Measurements from ENCODE around the gene PIP5K1B.
"Not testable (repeated sequence)": the region's sequence is repeated elsewhere in the genome, so short reads cannot be mapped to it uniquely, and the experiment has no call there.

Gene PIP5K1B, protein sequence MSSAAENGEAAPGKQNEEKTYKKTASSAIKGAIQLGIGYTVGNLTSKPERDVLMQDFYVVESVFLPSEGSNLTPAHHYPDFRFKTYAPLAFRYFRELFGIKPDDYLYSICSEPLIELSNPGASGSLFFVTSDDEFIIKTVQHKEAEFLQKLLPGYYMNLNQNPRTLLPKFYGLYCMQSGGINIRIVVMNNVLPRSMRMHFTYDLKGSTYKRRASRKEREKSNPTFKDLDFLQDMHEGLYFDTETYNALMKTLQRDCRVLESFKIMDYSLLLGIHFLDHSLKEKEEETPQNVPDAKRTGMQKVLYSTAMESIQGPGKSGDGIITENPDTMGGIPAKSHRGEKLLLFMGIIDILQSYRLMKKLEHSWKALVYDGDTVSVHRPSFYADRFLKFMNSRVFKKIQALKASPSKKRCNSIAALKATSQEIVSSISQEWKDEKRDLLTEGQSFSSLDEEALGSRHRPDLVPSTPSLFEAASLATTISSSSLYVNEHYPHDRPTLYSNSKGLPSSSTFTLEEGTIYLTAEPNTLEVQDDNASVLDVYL

DNA sequence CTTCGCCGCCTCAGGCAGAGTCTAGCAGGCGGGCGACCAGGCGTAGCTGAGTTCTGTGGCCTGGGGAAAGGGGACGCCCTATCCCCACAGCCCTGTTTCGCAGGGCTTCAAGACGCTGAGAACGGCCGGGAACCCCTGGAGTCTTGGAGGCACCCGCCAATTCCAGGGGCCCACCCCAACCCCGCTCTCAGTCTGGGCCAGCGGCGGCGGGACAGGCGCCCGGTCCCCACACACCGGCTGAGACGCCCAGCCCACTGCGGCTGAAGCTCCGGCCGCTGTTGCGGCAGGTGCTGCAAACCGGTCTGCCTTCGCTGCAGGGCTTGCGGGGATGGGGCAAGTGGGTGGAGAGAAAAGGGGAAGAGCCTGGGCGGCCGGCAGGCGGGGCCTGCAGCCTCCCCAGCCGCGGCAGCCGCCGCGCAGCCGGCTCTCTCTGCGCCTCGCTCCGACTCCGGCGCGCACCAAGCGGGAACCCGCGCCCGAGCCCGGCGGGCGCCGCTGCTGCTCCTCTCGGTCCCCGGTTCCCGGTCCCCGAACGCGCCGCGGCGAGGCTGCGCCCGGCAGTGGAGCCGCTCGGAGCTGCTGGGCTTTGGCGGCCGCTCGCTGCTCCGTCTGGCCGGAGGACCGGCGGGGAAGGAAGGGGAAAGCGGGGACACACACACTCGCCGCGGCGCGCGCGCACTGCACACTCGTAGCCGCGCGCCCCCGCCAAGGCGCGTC lies at the start of gene PIP5K1B:
Gene PIP5K1B (plus strand): TSS at position 427 of the 717 bp plus-strand sequence. CDS start 117,375 bp downstream, outside the sequence.
- peak; percentile 81 for DNase-seq (ENCODE audit: low spot score)

DNA sequence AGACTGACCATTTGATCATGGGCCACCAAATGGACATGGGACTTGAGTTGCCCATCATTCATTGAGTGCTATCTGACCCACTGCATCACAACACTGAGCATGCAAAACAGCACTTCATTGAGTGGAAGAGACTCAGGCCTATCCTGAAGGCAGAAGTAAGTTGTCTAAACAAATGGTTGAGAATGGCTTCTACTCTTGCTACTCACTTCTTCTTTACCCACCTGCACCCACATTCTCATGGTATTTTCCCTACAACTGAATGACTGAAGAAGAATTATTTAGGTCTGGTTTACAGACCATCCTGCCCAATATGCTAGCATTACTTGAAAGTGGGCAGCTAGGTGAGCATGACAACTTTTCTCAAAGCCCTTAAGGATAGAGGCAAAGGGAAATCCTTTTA lies 41.0 kb upstream of the PIP5K1B start:
- no peak for DNase-seq (ENCODE audit: low spot score)

DNA sequence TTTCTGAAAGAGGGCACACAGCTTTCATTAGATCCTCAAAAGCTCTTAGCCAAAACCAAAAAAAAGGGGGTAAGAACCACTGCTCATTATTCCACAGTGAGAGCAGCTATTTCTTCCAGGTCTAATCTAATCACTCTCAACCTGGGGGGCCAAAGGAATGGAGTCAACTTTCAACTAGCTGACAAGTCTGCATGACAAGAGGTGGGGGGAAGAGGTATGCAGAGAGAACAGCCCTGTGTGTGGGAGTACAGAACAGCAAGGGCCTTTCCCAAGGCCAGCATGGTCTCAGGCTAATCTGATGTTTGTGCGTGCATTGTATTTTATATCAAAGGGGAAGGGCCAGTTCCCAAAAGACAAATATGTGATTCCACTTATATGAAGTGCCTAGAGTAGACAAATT lies 36.9 kb upstream of the PIP5K1B start:
- DNase-seq (ENCODE audit: low spot score) = no peak

DNA sequence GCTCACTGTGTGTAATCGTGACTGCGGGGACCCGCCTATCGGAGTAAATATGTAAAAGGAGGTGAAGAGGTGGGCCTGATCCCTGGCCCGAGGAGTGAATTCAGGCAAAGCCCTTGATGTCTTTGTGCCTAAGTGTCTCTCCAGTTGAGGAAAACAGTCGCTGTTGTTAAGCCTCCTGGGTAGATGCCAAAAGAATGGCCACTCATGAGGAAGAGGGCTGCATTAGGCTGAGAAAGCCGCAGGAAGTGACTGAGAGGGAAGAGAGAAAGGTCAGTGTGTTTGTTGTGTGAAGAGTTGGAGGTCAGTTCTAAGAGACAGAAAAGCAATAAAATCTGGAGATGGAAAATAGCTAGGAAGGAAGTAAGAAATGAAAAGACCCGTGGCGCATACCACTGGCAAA lies 35.8 kb upstream of the PIP5K1B start:
- DNase-seq (ENCODE audit: low spot score) = no peak

DNA sequence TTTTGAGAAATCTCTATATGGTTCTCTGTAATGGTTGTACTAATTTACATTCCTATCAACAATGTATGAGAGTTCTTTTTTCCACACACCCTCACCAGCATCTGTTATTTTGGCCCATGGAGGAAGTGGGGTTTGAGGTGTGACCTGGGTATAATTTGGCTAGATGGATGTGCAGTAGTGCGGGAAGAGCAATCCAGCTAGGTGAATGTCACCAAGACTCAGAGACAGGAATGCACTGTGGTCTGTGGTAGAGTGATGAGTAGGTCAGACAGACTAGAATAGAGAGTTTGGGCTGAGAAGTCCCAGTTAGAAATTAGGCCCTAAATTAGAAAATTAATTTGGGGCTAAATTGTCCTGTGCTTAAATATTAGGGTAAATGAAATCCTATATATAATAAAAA lies 32.8 kb upstream of the PIP5K1B start:
- DNase-seq (ENCODE audit: low spot score) = no peak

DNA sequence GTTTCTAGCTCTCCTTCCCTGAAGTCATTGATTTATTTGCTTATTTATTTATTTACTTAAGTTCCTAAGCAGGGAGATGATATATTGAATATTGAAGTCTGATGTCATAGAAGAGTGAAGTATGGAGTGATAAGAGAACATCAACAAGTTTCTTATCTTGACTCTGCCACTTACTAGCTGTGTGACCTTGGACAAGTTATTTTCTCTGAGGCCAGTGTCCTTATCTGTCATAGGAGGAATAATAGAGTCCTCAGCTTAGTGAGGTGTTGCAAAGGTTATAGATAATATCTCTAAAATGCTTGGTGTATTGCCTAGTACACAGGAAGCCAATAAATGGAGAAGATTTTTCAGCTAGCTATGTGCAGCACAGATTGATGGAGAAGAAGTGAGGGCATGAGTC lies 32.4 kb upstream of the PIP5K1B start:
- DNase-seq (ENCODE audit: low spot score) = no peak

DNA sequence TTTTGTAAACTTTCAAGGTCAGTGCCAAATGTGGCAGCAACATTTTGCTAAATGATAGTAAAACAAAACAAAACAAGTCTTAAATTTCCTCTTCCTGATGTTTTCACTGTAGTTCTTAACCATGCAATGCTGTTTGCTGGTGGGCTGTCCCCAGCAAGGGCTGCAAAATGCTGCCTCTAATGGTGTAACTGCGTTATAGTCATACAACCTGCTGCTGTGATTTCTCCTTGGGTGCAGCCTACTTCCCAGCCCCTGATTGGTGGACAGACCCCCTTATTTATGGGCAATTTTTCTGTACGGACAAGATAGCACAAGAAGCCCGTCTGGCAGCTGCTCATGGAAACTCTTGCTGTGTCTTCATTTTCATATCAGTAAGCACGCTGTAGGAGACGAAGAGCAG lies 26.6 kb upstream of the PIP5K1B start:
- DNase-seq (ENCODE audit: low spot score) = peak; percentile 58

DNA sequence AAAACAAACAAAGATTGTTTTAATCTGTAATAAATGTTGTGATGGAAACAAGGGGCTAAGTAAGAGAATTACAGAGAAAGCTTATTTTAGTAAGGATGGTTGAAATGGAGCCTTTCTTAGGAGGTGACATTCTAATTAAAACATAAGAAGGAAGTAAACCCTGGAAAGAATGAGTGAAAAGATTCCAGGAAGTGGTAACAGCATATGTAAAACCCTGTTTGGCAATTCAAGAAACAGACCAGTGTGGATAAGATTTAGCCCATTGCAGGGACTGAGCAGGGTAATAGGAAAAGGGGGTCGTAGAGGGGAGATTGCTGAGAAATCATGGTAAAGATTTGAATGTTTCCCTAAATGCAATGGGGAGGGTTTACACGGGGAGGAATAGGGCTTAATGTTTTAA lies 21.6 kb upstream of the PIP5K1B start:
- no peak for DNase-seq (ENCODE audit: low spot score)

DNA sequence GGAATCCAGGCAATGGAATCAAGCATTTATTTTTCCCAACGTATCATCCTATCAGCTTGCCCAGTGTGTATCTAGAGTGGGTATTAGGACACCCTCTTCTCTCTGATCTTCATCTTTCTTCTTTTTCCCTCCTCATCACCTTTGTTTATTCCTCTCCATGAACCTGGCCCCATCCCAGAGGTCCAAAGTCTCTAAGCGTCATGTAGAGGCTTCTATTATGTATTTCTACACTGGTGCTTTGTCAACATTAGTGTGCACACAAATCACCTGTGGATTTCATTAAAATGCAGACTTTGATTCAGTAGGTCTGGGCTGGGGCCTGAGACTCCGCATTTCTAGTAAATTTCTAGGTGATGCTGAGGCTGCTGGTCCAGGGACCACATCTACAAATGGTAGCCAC lies 19.8 kb upstream of the PIP5K1B start:
- DNase-seq (ENCODE audit: low spot score) = no peak

DNA sequence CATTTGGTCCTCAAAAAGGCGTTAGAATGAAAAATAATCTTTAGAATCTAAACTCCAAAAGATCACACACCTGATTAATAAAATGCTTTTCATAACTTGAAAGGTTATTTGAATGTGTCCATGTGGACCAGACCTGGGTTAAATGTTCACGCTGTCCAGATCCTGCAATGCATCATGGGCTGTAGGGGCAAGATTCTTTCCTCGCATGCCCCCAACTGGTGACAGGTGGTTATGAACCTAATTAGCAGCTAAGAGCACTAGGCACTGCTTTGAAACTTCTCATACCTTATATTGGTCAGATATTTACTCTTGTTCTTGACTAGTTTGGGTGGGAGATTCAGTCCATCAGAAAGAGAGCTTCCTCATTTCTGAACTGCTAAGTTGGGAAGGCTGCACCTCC lies 19.3 kb upstream of the PIP5K1B start:
- peak; percentile 52 for DNase-seq (ENCODE audit: low spot score)

DNA sequence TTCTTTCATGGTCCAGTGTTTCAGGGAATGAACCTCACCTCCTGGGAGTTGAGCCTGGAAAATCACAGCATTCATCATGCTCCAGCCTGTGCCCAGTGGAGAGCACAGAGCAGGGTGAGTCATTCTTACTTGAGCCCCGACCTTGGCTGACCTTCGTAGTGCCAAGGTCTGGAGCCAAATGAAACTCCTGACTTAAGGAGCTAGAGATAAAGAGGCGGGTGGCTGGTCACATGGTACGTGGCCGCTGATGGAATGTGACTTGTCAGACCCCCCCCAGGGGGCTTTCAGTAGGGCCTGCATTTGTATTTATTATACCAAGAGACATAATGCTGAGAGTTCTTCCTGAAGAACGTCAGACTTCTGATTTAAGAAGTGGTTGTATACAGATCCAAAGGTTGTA lies 15.0 kb upstream of the PIP5K1B start:
- DNase-seq (ENCODE audit: low spot score) = no peak

DNA sequence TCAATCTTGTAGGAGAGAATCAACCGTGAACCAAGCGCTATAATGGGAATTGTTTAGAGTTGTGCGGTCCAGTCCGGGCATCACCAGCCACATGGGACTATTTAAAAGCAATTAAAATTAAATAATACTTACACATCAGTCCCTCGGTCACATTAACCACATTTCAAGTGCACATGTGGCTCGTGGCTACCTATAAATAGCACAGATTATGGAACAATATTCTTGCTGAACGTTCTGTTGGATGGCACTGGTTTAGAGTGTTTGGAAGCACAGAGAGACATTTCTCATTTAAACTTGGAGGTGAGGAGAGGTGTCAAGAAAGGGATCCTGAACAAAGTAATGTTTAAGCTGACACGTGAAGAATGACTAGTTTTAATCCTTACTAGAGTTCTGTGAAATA lies 12.5 kb upstream of the PIP5K1B start:
- DNase-seq (ENCODE audit: low spot score) = no peak

DNA sequence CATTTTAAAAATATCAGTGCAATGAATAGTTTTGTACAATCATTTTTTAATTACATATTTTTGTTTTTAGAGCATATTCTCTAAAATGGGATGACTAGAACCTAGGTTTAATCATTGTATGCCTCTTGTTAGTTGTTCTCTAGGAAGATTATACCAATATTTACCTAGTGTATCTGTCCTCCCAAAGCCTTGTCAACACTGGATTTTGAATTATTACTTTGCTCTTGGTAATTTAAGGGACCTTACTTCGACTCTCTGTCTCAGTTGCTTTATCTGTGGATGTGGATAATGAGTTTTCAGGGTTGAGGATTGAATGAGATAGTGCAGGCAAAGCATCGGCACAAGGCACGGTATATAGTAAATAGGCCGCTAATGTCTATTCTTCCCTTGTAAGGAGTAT lies 10.9 kb upstream of the PIP5K1B start:
- no peak for DNase-seq (ENCODE audit: low spot score)

DNA sequence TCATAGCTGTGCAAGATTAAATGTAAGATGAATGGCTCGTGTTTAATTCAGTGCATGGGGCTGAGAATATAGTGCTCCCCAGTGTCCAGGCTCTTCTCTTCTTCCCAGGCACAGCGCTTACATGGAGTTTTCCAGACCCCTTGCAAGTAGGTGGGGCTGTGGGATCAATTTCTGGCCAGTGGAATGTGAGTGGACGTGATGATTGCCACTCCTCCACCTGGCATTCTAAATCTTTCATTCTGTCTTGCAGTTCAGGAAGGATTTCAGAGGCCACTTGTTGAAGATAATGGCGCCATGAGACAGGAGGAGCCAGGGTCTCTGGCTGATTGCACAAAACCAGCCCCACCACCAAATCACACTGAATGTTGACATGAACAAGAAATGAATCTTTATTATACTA lies 7.2 kb upstream of the PIP5K1B start:
- no peak for DNase-seq (ENCODE audit: low spot score)

DNA sequence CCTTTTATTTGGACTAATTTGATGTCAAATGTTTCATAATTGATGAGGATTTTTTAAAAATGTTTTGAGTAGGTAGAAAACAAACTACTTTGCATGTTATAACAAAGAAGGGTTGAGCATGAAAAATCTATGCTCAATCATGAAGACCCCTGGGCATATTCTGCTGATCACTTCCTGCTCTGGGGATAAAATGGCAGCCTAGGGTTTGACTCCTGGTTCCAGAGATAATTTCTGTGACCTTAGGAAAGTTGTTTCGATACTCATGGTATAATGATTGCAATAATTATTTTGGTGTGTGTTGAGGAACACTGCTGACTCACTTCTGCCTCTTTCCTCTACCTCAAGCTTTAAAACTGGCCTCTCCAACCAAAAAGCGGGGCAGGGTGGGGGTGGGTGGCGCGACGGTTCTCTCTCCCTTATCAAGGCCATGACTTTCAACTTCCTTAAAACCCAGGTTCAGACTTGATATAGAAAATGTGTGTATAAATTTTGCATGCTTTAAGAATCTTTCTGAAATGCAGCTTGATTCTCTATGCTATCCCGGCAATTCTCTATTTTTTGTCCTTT lies 6.0 kb upstream of the PIP5K1B start:
- DNase-seq (ENCODE audit: low spot score) = no peak

DNA sequence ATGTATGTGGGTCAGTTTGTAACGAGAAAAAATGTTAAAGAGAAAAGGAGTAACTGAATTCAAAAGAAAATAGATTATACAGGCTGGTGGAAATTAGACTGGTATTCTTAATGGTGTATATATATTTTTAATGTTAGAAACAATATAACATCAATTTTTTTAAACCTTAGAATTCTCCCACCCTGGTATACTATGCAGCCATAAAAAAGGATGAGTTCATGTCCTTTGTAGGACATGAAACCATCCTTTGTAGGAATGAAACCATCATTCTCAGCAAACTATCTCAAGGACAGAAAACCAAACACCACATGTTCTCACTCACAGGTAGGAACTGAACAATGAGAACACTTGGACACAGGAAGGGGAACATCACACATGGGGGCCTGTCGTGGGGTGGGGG lies 5.4 kb upstream of the PIP5K1B start:
- not testable (repeated sequence) for DNase-seq (ENCODE audit: low spot score)

DNA sequence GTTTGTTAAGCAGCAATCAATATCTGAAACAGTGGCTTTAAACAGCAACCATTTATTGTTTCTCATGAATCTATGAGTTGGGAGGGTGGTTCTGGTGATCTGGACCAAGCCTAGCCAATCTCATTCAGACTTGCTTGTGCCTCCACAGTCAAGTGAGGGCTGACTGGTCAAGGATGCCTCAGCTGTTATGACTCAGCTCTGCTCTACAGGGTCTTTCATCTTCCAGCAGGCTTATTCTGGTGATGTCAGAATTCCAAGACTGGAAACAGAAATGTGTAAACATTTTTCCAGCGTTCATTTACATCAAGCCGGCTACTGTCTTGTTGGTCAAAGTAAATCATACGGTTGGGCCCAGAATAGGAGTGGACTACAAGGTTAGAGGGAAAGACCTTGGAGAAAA lies 2.5 kb upstream of the PIP5K1B start:
- no peak for DNase-seq (ENCODE audit: low spot score)

DNA sequence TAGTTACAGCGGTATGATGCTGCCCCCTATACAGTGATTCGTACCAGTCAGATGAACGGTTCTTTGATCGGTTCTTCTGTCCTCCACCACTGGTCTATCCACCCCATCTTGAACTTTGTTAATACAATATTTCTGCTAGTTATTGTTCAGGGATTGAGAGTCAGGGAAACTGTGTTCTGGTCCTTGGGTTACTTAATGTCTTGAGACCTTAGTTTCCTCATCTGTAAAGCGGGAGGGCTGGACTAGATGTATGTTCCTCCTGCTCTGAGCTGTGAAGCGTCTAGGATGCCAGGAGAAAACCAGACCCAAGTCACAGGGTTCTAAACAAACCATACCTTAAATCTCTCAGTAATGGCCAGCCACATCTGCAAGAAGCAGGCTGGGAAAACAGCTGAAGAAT lies 1.4 kb upstream of the PIP5K1B start:
- DNase-seq (ENCODE audit: low spot score) = no peak

DNA sequence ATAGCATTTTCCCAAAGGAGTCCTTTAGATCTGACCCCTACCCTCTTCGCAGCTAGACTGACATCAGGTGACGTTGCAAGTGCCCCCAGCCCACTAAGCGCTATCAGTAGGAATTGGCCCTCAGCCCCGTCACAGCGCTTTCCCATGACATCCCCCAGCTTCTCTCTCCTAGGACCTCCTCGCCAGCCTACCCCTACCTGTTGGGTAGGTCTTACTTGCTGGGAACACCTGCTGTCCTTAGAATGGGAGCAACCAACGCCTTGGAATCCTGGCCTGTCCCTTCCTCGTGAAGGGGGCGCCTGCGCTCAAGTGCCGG lies 584 bp upstream of the PIP5K1B start:
- DNase-seq (ENCODE audit: low spot score) = no peak

DNA sequence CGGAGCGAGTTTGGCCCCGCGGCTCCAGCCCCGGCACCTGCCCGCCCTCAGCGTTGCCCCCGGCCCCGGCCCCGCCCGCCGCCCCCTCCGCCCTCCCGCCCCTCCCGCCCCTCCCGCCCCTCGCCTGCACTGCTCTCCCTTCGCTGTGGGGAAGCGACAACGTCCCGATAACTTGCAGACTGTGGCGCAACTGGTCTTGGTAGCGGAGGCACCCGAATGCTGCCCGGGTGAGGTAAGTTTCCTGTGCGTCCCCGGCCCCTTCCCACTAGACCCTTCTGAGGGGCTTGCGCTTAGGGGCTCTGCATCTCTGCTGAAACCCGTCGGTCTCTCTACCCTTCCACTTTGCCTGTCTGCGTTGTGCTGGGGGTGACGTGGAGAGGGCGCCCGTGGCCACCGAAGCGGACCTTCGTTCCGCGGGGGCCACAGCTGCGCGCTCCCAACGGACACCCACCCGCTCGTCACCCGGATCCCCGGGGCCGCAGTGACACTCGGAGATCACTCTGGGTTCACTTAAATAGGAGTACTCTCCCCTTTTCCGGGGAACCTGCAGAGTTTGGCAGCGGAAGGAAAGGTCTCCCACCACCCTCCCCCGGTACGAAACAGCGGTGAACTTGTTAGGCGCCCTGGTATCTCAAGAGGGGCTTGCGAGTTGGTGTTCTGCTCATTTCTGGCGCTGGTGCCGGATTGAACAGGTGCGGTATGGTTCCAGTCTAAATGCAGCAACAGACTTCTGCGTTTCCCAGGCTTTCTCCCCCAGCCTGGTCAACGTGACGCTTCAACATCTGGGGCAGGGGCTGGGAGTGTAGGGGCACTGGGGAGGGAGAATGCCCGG lies 707 bp downstream of the PIP5K1B start:
- DNase-seq (ENCODE audit: low spot score) = no peak

DNA sequence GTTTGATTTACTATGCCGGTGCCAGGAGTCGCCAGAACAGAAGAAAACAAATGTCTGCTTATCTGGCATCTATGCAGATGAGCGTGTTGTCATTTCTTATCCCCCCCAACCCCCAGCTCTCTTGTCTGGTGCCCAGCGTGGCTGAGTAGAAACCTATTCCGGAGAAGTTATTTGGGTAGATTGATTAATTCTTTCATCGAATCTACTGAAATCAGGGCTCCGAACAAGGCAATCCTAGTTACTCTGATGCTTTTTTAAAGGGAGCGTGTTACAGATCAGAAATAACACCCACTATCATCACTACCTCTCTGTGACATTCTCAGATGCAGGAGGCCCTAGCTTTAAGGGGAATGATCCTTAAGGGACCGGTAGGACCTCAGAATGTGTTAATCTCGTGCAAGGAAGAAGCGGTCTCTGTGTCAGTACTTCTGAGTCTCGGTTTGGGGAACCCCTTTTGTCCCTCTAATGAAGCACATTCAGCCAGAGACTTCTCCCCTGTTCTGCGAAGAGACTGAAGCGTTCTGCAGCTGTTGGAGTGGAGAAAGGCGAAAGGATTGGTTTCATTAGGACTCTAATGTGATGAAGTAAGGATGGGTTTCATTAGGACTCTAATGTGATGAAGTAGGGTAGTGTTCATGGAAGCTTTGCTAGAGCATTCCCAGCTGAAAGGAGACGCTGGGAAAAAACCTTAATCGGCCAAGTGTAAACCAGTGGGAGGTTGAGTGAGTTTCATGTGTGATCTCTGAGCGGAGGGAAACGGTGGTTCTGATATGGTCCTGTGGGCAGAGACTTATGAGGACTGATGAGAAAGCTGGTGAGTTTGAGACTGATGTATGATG lies 1.5 kb downstream of the PIP5K1B start:
- DNase-seq (ENCODE audit: low spot score) = no peak
